SJSA1 (cell line): ENCODE data around the gene KRT3. TPM values are rescaled to one million over a fixed set of nuclear protein-coding genes. Genes with fewer than 3 reads are reported as not detected.

ENCODE experiments used
- DNase-seq, 2 experiments: peaks; one replicate each; pipeline ENCODE4 v3.0.0-alpha.2; 2015 to 2020; ENCODE audit warnings: low spot score in 2 of 2, low read depth in 1 of 2
- H3K27ac ChIP-seq: fragments of 250-450 bp; sonication (Bioruptor Pico); 2 replicates; pipeline ENCODE4 v1.5.1; 2020; ENCODE audit warnings: mild to moderate bottlenecking, moderate library complexity
- H3K27me3 ChIP-seq: fragments of 250-450 bp; sonication (Bioruptor Pico); replicated peaks from 2 replicates; pipeline ENCODE4 v1.5.1; 2020; ENCODE audit warnings: mild to moderate bottlenecking, moderate library complexity
- H3K36me3 ChIP-seq: fragments of 250-450 bp; sonication (Bioruptor Pico); 2 replicates; pipeline ENCODE4 v1.5.1; 2020; ENCODE audit warnings: mild to moderate bottlenecking
- H3K4me1 ChIP-seq: fragments of 250-450 bp; sonication (Bioruptor Pico); replicated peaks from 2 replicates; pipeline ENCODE4 v1.6.1; 2021; ENCODE audit warnings: mild to moderate bottlenecking
- H3K4me3 ChIP-seq: fragments of 250-450 bp; sonication (Bioruptor Pico); 2 replicates; pipeline ENCODE4 v1.5.1; 2020; ENCODE audit warnings: mild to moderate bottlenecking
- H3K9me3 ChIP-seq: fragments of 250-450 bp; sonication (Bioruptor Pico); replicated peaks from 2 replicates; pipeline ENCODE4 v1.5.1; 2020; ENCODE audit warnings: mild to moderate bottlenecking
- total RNA-seq: library from RNA; depleted of rRNA; stranded (reverse); fragments of >200 nt; shearing (Covaris generic); gene quantifications from 2 replicates; pipeline ENCODE4 v1.2.3, GENCODE V29; 2014; rRNA removed

KRT3 gene
- total RNA-seq, 1 experiment from 2014 or later = 0.08 TPM

DNA sequence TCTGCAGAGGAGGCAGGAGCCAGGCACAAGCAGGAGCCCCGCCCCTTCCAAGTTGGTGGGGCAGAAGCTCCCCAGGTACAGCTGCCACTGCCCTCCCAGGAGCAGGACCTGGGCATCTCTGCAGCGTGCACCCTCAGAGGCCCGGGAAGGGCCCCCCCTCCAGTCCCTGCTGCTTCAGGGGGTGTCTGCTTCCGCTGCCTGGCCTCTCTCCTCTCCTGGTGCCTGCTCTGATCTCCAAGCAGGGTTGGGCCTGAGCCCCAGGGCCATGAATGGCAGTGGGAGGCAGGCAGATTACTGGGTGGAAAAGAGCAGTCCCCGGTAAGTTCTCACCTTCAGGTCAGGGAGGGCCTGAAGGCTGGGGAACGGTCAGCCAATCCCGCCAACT is 53.7 kb downstream of the KRT3 start:
- Histone ChIP-seq H3K4me1 (no peaks in the 10 kb centered on the region), H3K9me3 (peaks cover 17% of the 10 kb centered on the region), H3K27me3 (peaks cover 71% of the 10 kb centered on the region), H3K27ac (no peak overlapping the region), H3K36me3 (no peaks in the 10 kb centered on the region), H3K4me3 (no peak overlapping the region)
- peak in 1 of 2 experiments; percentile 80 for DNase-seq

DNA sequence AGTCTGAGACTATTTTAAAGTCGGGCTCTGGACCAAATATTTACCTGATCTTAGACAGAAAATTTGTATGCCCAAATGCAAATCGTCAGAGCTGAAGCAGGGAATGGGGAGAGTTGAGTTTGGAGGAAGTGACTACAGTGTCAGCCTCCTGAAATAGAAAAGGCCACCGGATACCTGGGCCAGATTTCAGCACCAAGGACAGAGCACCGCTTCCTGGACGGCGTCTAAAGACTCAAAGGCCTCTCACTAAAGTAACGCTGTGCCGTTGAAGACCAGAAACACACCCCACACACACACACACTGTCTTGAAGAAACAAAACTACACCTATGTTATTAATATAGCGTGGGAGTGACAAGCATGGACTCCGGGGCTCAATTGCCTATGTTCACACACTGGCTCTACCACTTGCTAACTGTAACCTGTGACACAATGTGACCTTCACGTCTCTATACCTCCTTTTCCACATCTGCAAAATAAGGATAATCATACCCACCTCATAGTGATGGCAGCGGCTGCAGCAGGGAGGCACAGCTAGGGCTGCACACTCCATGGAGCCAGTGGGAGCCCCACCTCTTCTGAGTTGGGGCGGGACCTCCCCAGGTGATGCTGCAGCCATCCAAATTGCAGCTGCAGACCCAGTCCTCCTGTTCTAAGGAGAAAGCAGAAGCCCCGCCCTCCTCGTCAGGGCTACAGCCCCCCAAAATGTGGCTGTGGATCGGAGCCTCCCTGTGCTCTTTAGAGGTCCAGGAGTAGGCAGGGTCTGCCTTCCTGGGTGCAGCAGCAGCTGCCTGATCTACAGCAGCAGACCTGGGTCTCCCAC is 54.3 kb downstream of the KRT3 start:
- Histone ChIP-seq H3K9me3 (peaks cover 13% of the 10 kb centered on the region), H3K27ac (no peak overlapping the region), H3K4me3 (no peak overlapping the region), H3K4me1 (no peaks in the 10 kb centered on the region), H3K27me3 (peaks cover 70% of the 10 kb centered on the region), H3K36me3 (no peaks in the 10 kb centered on the region)
- peak; percentile 84 to 100 for DNase-seq

DNA sequence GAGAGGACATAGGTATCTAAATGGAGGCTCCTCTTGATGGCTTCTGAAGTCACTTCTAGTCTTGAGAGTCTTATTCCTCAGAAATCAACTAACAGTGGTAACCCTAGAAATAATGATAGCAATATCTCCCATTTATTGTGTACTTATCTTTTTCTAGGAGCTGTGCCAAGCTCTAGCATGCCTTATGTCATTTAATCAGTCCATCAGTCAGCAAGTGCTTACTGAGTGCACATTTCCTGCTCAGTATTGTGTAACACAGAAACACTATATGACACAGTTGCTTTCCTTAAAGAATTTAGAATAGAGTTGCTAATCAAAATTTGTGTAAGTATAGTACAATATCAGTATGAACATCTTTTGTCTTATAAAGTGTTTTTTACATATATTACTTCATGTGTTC is 55.3 kb downstream of the KRT3 start:
- H3K4me1 ChIP-seq = no peaks in the 10 kb centered on the region
- H3K4me3 ChIP-seq = no peak overlapping the region
- DNase-seq = no peak
- H3K36me3 ChIP-seq = no peaks in the 10 kb centered on the region
- H3K27ac ChIP-seq = no peak overlapping the region
- H3K27me3 ChIP-seq = peaks cover 70% of the 10 kb centered on the region
- peaks cover 14% of the 10 kb centered on the region for H3K9me3 ChIP-seq

DNA sequence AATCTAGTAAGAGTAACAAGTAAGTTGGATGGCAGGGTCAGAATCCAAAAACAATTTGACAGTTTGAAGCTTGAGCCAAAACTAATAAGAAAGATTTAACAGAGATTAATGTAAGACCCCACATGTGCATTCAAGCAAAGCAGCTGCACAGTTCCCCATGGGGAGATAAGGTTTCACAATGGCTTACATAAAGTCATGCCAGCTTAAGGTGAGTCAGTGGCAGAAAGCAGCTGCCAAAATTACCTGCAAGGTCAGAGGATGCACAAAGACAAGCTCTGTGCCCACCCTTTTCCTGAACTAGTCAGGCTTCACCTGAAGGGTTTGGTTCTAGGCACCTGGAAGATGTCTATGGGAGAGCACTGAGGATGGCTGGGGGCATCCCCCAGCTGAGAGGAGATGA is 56.0 kb downstream of the KRT3 start:
- DNase-seq = no peak
- Histone ChIP-seq H3K27ac (no peak overlapping the region), H3K36me3 (no peaks in the 10 kb centered on the region), H3K4me1 (no peaks in the 10 kb centered on the region), H3K9me3 (peaks cover 18% of the 10 kb centered on the region), H3K4me3 (no peak overlapping the region), H3K27me3 (peaks cover 70% of the 10 kb centered on the region)

Other genes starting within 250 kb of the KRT3 start
- not detected in 2 replicates for gene KRT71, start 243.0 kb downstream of the KRT3 start, total RNA-seq
- gene KRT74, start 222.3 kb downstream of the KRT3 start, total RNA-seq = not detected in 2 replicates
- not detected in 2 replicates for gene KRT72, start 194.7 kb downstream of the KRT3 start, total RNA-seq
- gene KRT73, start 177.6 kb downstream of the KRT3 start, total RNA-seq = not detected in 2 replicates
- not detected in 2 replicates for gene KRT2, start 143.9 kb downstream of the KRT3 start, total RNA-seq
- gene KRT1, start 115.7 kb downstream of the KRT3 start, total RNA-seq = 1.00 TPM in 1 of 2 replicates, not detected in the other
- not detected in 2 replicates for gene KRT77, start 92.6 kb downstream of the KRT3 start, total RNA-seq
- 0.21 TPM in 1 of 2 replicates, not detected in the other for gene KRT76, start 18.8 kb downstream of the KRT3 start, total RNA-seq
- gene KRT4, start 18.0 kb upstream of the KRT3 start, total RNA-seq = not detected in 2 replicates
- 0.08 and 1.1 TPM in 2 replicates for gene KRT79, start 38.2 kb upstream of the KRT3 start, total RNA-seq
- 0.21 TPM in 1 of 2 replicates, not detected in the other for gene KRT78, start 52.9 kb upstream of the KRT3 start, total RNA-seq
- 2.8 and 7.0 TPM in 2 replicates for gene KRT8, start 109.0 kb upstream of the KRT3 start, total RNA-seq
- gene KRT18, start 153.0 kb upstream of the KRT3 start, total RNA-seq = 63.9 and 81.8 TPM in 2 replicates
- gene EIF4B, start 210.3 kb upstream of the KRT3 start, total RNA-seq = 263 and 304 TPM in 2 replicates